Measurements from ENCODE around the gene C3orf52. TPM values are rescaled to one million over a fixed set of nuclear protein-coding genes. Genes with fewer than 3 reads are reported as not detected.
"Not testable (repeated sequence)": the region's sequence is repeated elsewhere in the genome, so short reads cannot be mapped to it uniquely, and the experiment has no call there.

The C3orf52 gene
- total RNA-seq, result under 1 TPM in 2 of 3 donors, not detected in 1; 0.42 to 0.90 TPM
- 0.52 TPM for total RNA-seq (2013)

- intact Hi-C loops (cut with micrococcal nuclease), result no loop called here
- H3K27ac ChIP-seq (ENCODE audit: low read length), result no peak within 1 kb of the TSS
- no peaks in the 10 kb centered on the region for H3K9me3 Mint-ChIP-seq
- peaks cover 3% of the 10 kb centered on the region for H3K27me3 ChIP-seq (ENCODE audit: control insufficient read depth, insufficient read depth, low read length)
- ATAC-seq (peak; percentile 84 to 92 (median 91)), DNase-seq (peak; percentile 52 to 68)
- no peaks in the 10 kb centered on the region for H3K9me3 ChIP-seq (ENCODE audit: control insufficient read depth, insufficient read depth, low read length)
- H3K4me1 Mint-ChIP-seq, result peaks cover 18 to 30% of the 10 kb centered on the region in 2 donors
- peak within 1 kb of the TSS; percentile 86 for H3K4me3 Mint-ChIP-seq
- TF ChIP-seq CTCF (IDR thresholded peaks at IDR 0.05), result no peak
- no peaks in the 10 kb centered on the region for H3K36me3 Mint-ChIP-seq
- H3K36me3 ChIP-seq (ENCODE audit: control insufficient read depth, insufficient read depth, low read length), result no peaks in the 10 kb centered on the region
- peaks cover 18 to 32% of the 10 kb centered on the region in 2 donors for H3K27me3 Mint-ChIP-seq (ENCODE audit: low read depth in 2 of 2)
- H3K4me1 ChIP-seq (ENCODE audit: control insufficient read depth, insufficient read depth, low read length), result peaks cover 15% of the 10 kb centered on the region
- WGBS (ENCODE audit: insufficient coverage), result 1% methylated on average over 65 of the region's 67 CpGs
- H3K4me3 ChIP-seq (ENCODE audit: low read length), result peak within 1 kb of the TSS; percentile 44
- H3K27ac Mint-ChIP-seq, result peak within 1 kb of the TSS in 1 of 2 donors; percentile 82
These were observed at the start of gene C3orf52 for GRCh38 chr3:112086076-112086854. C3orf52 (plus strand) TSS chr3:112086389; CDS start chr3:112086408, 19 bp downstream.

GRCh38 chr3:112037194-112037593 lies 49.0 kb upstream of the C3orf52 start:
- H3K4me3 ChIP-seq (ENCODE audit: low read length); H3K36me3 Mint-ChIP-seq; H3K36me3 ChIP-seq (ENCODE audit: control insufficient read depth, insufficient read depth, low read length); H3K4me1 ChIP-seq (ENCODE audit: control insufficient read depth, insufficient read depth, low read length); H3K9me3 Mint-ChIP-seq; ATAC-seq; H3K4me1 Mint-ChIP-seq; H3K27ac Mint-ChIP-seq; H3K27me3 ChIP-seq (ENCODE audit: control insufficient read depth, insufficient read depth, low read length); H3K9me3 ChIP-seq (ENCODE audit: control insufficient read depth, insufficient read depth, low read length); DNase-seq; intact Hi-C loops (cut with micrococcal nuclease); H3K4me3 Mint-ChIP-seq; H3K27ac ChIP-seq (ENCODE audit: low read length): not testable (repeated sequence)
- H3K27me3 Mint-ChIP-seq (ENCODE audit: low read depth in 2 of 2), result peaks cover 7 to 12% of the 10 kb centered on the region in 2 donors
- 71% methylated on average over 2 of the region's 4 CpGs for WGBS (ENCODE audit: insufficient coverage)

GRCh38 chr3:112038863-112039262 lies 47.3 kb upstream of the C3orf52 start:
- no peak for TF ChIP-seq CTCF (IDR thresholded peaks at IDR 0.05)
- Mint-ChIP-seq H3K36me3 (no peaks in the 10 kb centered on the region), H3K9me3 (no peaks in the 10 kb centered on the region), H3K27ac (no peak overlapping the region), H3K27me3 (ENCODE audit: low read depth in 2 of 2) (peaks cover 6 to 13% of the 10 kb centered on the region in 2 donors), H3K4me3 (no peak overlapping the region), H3K4me1 (no peaks in the 10 kb centered on the region)
- Histone ChIP-seq H3K27ac (ENCODE audit: low read length) (no peak overlapping the region), H3K4me1 (ENCODE audit: control insufficient read depth, insufficient read depth, low read length) (no peaks in the 10 kb centered on the region), H3K27me3 (ENCODE audit: control insufficient read depth, insufficient read depth, low read length) (no peaks in the 10 kb centered on the region), H3K36me3 (ENCODE audit: control insufficient read depth, insufficient read depth, low read length) (no peaks in the 10 kb centered on the region), H3K9me3 (ENCODE audit: control insufficient read depth, insufficient read depth, low read length) (no peaks in the 10 kb centered on the region), H3K4me3 (ENCODE audit: low read length) (no peak overlapping the region)
- intact Hi-C loops (cut with micrococcal nuclease), result no loop called here
- WGBS (ENCODE audit: insufficient coverage), result 69% methylated on average over 2 of the region's 3 CpGs
- no peak for DNase-seq
- ATAC-seq, result no peak

GRCh38 chr3:112041321-112041720 lies 44.9 kb upstream of the C3orf52 start:
- Histone ChIP-seq H3K27me3 (ENCODE audit: control insufficient read depth, insufficient read depth, low read length) (no peaks in the 10 kb centered on the region), H3K27ac (ENCODE audit: low read length) (no peak overlapping the region), H3K9me3 (ENCODE audit: control insufficient read depth, insufficient read depth, low read length) (no peaks in the 10 kb centered on the region), H3K36me3 (ENCODE audit: control insufficient read depth, insufficient read depth, low read length) (no peaks in the 10 kb centered on the region), H3K4me3 (ENCODE audit: low read length) (no peak overlapping the region), H3K4me1 (ENCODE audit: control insufficient read depth, insufficient read depth, low read length) (no peaks in the 10 kb centered on the region)
- Mint-ChIP-seq H3K4me1 (no peaks in the 10 kb centered on the region), H3K36me3 (no peaks in the 10 kb centered on the region), H3K9me3 (no peaks in the 10 kb centered on the region), H3K27me3 (ENCODE audit: low read depth in 2 of 2) (peaks cover 3 to 13% of the 10 kb centered on the region in 2 donors), H3K4me3 (no peak overlapping the region), H3K27ac (no peak overlapping the region)
- ATAC-seq, result no peak
- intact Hi-C loops (cut with micrococcal nuclease), result no loop called here
- no peak for DNase-seq
- no peak for TF ChIP-seq CTCF (IDR thresholded peaks at IDR 0.05)

Measured in natural killer cell (primary cell).